ENCODE results near the gene DERL3.

DERL3 gene

GRCh38 chr22:23816156-23816976 lies 22.4 kb downstream of the DERL3 start:
- H3K27me3 ChIP-seq (ENCODE audit: insufficient read depth, low read length): no peaks in the 10 kb centered on the region
- H3K4me1 ChIP-seq (ENCODE audit: insufficient read depth, low read length, severe bottlenecking): peaks cover 14% of the 10 kb centered on the region
- no peak overlapping the region for H2AFZ ChIP-seq (ENCODE audit: low read length)
- no peak overlapping the region for H3K27ac ChIP-seq (ENCODE audit: low read depth, low read length, poor library complexity, severe bottlenecking)
- H3K4me3 ChIP-seq (ENCODE audit: low read depth, low read length, poor library complexity, severe bottlenecking): no peak overlapping the region
- no peak overlapping the region for H3K9ac ChIP-seq (ENCODE audit: low read length)
- peaks cover 98% of the 10 kb centered on the region for H3K36me3 ChIP-seq (ENCODE audit: insufficient read depth, low read length)
- no peaks in the 10 kb centered on the region for H3K9me3 ChIP-seq (ENCODE audit: low read length)
- H3K9me2 ChIP-seq (ENCODE audit: low read depth, low read length): no peaks in the 10 kb centered on the region
- no peaks in the 10 kb centered on the region for H4K20me1 ChIP-seq (ENCODE audit: insufficient read depth, low read length)
- H3F3A ChIP-seq (ENCODE audit: insufficient read depth, low read length): no peaks in the 10 kb centered on the region
- TF ChIP-seq CTCF (IDR thresholded peaks at IDR 0.05; ENCODE audit: low read length) (no peak), EZH2 (IDR thresholded peaks at IDR 0.05; ENCODE audit: borderline replicate concordance, low read length) (no peak)
- peaks cover 23% of the 10 kb centered on the region for H3K79me2 ChIP-seq (ENCODE audit: insufficient read depth, low read length)
- no peak overlapping the region for H3K4me2 ChIP-seq (ENCODE audit: low read length)

GRCh38 chr22:23815541-23816155 lies 23.2 kb downstream of the DERL3 start:
- Histone ChIP-seq H3K79me2 (ENCODE audit: insufficient read depth, low read length) (peaks cover 29% of the 10 kb centered on the region), H4K20me1 (ENCODE audit: insufficient read depth, low read length) (no peaks in the 10 kb centered on the region), H3K4me1 (ENCODE audit: insufficient read depth, low read length, severe bottlenecking) (peaks cover 14% of the 10 kb centered on the region), H3K27me3 (ENCODE audit: insufficient read depth, low read length) (no peaks in the 10 kb centered on the region), H3K9me2 (ENCODE audit: low read depth, low read length) (no peaks in the 10 kb centered on the region), H2AFZ (ENCODE audit: low read length) (no peak overlapping the region), H3K4me3 (ENCODE audit: low read depth, low read length, poor library complexity, severe bottlenecking) (no peak overlapping the region), H3K9me3 (ENCODE audit: low read length) (no peaks in the 10 kb centered on the region), H3K27ac (ENCODE audit: low read depth, low read length, poor library complexity, severe bottlenecking) (no peak overlapping the region), H3K4me2 (ENCODE audit: low read length) (no peak overlapping the region), H3F3A (ENCODE audit: insufficient read depth, low read length) (no peaks in the 10 kb centered on the region), H3K9ac (ENCODE audit: low read length) (no peak overlapping the region), H3K36me3 (ENCODE audit: insufficient read depth, low read length) (peaks cover 98% of the 10 kb centered on the region)
- no peak for TF ChIP-seq CTCF (IDR thresholded peaks at IDR 0.05; ENCODE audit: low read length)
- no peak for TF ChIP-seq EZH2 (IDR thresholded peaks at IDR 0.05; ENCODE audit: borderline replicate concordance, low read length)

- no peak overlapping the region for H3K27ac ChIP-seq (ENCODE audit: low read depth, low read length, poor library complexity, severe bottlenecking)
- H3K4me3 ChIP-seq (ENCODE audit: low read depth, low read length, poor library complexity, severe bottlenecking): no peak overlapping the region
- no peak overlapping the region for H3K4me2 ChIP-seq (ENCODE audit: low read length)
- peaks cover under 1% of the 10 kb centered on the region for H3K4me1 ChIP-seq (ENCODE audit: insufficient read depth, low read length, severe bottlenecking)
- no peak overlapping the region for H3K9ac ChIP-seq (ENCODE audit: low read length)
- H4K20me1 ChIP-seq (ENCODE audit: insufficient read depth, low read length): no peaks in the 10 kb centered on the region
- H3K9me3 ChIP-seq (ENCODE audit: low read length): no peaks in the 10 kb centered on the region
- H3K79me2 ChIP-seq (ENCODE audit: insufficient read depth, low read length): peaks cover 32% of the 10 kb centered on the region
- no peaks in the 10 kb centered on the region for H3F3A ChIP-seq (ENCODE audit: insufficient read depth, low read length)
- H2AFZ ChIP-seq (ENCODE audit: low read length): no peak overlapping the region
- peaks cover 76% of the 10 kb centered on the region for H3K36me3 ChIP-seq (ENCODE audit: insufficient read depth, low read length)
- H3K9me2 ChIP-seq (ENCODE audit: low read depth, low read length): no peaks in the 10 kb centered on the region
- TF ChIP-seq CTCF (IDR thresholded peaks at IDR 0.05; ENCODE audit: low read length) (no peak), EZH2 (IDR thresholded peaks at IDR 0.05; ENCODE audit: borderline replicate concordance, low read length) (no peak)
- H3K27me3 ChIP-seq (ENCODE audit: insufficient read depth, low read length): no peaks in the 10 kb centered on the region
Observed at GRCh38 chr22:23812378-23812777, 26.4 kb downstream of the DERL3 start.
